HS-5 (cell line): ENCODE data around the gene GFPT2.

Source experiments
- DNase-seq: peaks from one replicate; pipeline ENCODE4 v3.0.0-alpha.2; 2012; ENCODE audit warnings: low read depth

Gene GFPT2

GRCh38 chr5:180332861-180333260, 20.3 kb downstream of the GFPT2 start:
- DNase-seq: no peak

- no peak for DNase-seq
Observed at GRCh38 chr5:180332051-180332517, 21.1 kb downstream of the GFPT2 start.

GRCh38 chr5:180331647-180331950, 21.5 kb downstream of the GFPT2 start:
- no peak for DNase-seq

- DNase-seq: peak; percentile 99
Observed at GRCh38 chr5:180330810-180331646, 22.1 kb downstream of the GFPT2 start.

GRCh38 chr5:180330270-180330648, 22.9 kb downstream of the GFPT2 start:
- DNase-seq: no peak

- DNase-seq: no peak
Observed at GRCh38 chr5:180329606-180330269, 23.4 kb downstream of the GFPT2 start.

- DNase-seq: no peak
Observed at GRCh38 chr5:180329138-180329435, 24.0 kb downstream of the GFPT2 start.

GRCh38 chr5:180328296-180329137, 24.6 kb downstream of the GFPT2 start:
- no peak for DNase-seq

GRCh38 chr5:180326989-180327565, 26.1 kb downstream of the GFPT2 start:
- no peak for DNase-seq

- no peak for DNase-seq
Observed at GRCh38 chr5:180324601-180324950, 28.6 kb downstream of the GFPT2 start.

GRCh38 chr5:180323941-180324600, 29.1 kb downstream of the GFPT2 start:
- DNase-seq: peak; percentile 67

- no peak for DNase-seq
Observed at GRCh38 chr5:180323160-180323559, 30.0 kb downstream of the GFPT2 start.

- DNase-seq: no peak
Observed at GRCh38 chr5:180318456-180319089, 34.6 kb downstream of the GFPT2 start.

GRCh38 chr5:180316586-180316985, 36.5 kb downstream of the GFPT2 start:
- DNase-seq: no peak

GRCh38 chr5:180315762-180316212, 37.3 kb downstream of the GFPT2 start:
- no peak for DNase-seq

- no peak for DNase-seq
Observed at GRCh38 chr5:180313677-180314505, 39.2 kb downstream of the GFPT2 start.

GRCh38 chr5:180311216-180311615, 41.9 kb downstream of the GFPT2 start:
- no peak for DNase-seq

GRCh38 chr5:180306796-180307195, 46.3 kb downstream of the GFPT2 start:
- no peak for DNase-seq

GRCh38 chr5:180305481-180305880, 47.7 kb downstream of the GFPT2 start:
- no peak for DNase-seq
